AG20443 (cell line): ENCODE measurements around the gene B3GALT6.
"Not testable (repeated sequence)": the region's sequence is repeated elsewhere in the genome, so short reads cannot be mapped to it uniquely, and the experiment has no call there.

Experiments used
- DNase-seq: peaks from one replicate; pipeline ENCODE4 v3.0.0; 2012; ENCODE audit warnings: low spot score, mixed read lengths

Gene B3GALT6

GRCh38 chr1:1245178-1245816, 13.3 kb downstream of the B3GALT6 start:
- no peak for DNase-seq

- no peak for DNase-seq
Observed at GRCh38 chr1:1245817-1246576, 14.0 kb downstream of the B3GALT6 start.

- DNase-seq, result no peak
Observed at GRCh38 chr1:1246577-1247340, 14.7 kb downstream of the B3GALT6 start, which contains the start of gene C1QTNF12. C1QTNF12 (minus strand) TSS chr1:1246722; CDS start chr1:1246690, 32 bp downstream.

- DNase-seq, result no peak
Observed at GRCh38 chr1:1247341-1247913, 15.4 kb downstream of the B3GALT6 start.

DNA sequence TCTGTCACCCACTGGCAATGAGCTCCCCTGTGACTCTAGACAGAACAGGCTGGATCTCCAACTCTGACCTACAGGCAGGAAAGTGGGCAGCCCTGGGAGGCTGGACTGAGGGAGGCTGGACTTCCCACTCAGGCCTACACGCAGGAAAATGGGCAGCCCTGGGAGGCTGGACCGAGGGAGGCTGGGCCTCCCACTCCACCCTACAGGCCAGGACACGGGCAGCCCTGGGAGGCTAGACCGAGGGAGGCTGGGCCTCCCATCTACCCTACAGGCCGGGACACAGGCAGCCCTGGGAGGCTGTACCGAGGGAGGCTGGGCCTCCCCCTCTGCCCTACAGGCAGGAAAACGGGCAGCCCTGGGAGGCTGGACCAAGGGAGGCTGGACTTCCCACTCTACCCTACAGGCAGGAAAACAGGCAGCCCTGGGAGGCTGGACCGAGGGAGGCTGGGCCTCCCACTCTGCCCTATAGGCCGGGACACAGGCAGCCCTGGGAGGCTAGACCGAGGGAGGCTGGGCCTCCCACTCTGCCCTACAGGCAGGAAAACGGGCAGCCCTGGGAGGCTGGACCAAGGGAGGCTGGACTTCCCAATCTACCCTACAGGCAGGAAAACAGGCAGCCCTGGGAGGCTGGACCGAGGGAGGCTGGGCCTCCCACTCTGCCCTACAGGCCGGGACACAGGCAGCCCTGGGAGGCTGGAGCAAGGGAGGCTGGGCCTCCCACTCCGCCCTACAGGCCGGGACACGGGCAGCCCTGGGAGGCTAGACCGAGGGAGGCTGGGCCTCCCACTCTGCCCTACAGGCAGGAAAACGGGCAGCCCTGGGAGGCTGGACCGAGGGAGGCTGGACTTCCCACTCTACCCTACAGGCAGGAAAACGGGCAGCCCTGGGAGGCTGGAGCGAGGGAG, 16.2 kb downstream of the B3GALT6 start:
- DNase-seq, result not testable (repeated sequence)

DNA sequence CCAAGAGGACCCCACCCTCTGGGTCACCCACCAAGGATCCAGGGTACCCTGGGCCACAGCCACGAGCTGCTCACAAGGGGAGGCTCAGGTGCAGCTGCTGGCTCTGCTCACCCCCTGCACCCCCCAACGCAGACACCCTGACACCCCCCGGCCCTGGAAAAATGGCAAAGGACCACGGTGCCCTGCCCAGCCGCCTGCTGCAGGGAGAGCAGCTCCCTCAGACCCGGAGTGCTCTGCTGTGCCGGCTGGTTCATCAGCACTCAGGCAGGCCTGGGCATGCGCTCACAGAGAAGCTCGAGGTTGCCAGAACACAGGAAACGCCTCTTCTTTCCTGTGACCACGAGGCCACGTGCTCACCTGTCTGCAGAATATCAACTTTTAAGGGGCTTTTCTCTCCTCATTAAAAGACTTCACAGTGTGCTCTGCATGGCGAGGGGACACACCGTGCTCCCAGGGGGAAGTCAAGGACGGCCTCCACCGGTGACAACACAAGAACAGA, 18.8 kb downstream of the B3GALT6 start:
- no peak for DNase-seq

- DNase-seq, result no peak
Observed at GRCh38 chr1:1253314-1253713, 21.3 kb downstream of the B3GALT6 start.

DNA sequence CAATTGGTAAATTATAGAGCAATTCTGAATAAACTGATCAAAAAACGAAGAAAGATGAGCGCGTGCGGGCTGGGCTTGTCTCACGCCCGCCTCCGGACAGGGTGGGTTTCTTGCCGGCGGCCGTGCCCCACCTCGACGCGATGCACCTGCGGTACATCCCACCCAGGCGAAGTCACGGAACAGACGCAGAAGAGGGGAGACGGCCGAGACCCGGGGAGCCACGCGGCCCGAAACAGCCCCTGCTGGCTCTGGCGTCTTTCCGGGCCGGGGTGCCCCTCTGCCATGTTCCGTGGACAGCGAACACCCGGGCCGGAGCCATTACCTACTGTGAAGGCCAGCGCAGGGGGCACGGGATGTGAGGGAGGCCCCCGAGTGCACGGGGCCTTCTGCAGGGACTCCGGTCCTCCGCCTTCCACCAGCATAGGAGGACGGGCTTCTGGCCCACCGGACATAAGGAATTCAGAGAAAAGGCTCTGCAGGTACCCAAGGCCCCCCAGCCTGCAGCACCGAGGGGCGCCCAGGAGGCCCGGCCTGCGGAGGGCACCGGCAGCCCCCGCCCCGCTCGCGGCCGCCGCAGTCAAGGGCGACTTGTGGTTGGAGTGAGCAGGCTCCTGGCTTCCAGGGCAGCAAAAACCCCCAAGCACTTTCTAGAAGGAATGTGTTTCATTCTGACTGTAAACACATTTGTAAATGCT, 22.1 kb downstream of the B3GALT6 start:
- DNase-seq, result no peak

- no peak for DNase-seq
Observed at GRCh38 chr1:1254667-1254998, 22.6 kb downstream of the B3GALT6 start.

- DNase-seq, result no peak
Observed at GRCh38 chr1:1255078-1255477, 23.0 kb downstream of the B3GALT6 start.

GRCh38 chr1:1255611-1256010, 23.6 kb downstream of the B3GALT6 start:
- DNase-seq, result no peak

DNA sequence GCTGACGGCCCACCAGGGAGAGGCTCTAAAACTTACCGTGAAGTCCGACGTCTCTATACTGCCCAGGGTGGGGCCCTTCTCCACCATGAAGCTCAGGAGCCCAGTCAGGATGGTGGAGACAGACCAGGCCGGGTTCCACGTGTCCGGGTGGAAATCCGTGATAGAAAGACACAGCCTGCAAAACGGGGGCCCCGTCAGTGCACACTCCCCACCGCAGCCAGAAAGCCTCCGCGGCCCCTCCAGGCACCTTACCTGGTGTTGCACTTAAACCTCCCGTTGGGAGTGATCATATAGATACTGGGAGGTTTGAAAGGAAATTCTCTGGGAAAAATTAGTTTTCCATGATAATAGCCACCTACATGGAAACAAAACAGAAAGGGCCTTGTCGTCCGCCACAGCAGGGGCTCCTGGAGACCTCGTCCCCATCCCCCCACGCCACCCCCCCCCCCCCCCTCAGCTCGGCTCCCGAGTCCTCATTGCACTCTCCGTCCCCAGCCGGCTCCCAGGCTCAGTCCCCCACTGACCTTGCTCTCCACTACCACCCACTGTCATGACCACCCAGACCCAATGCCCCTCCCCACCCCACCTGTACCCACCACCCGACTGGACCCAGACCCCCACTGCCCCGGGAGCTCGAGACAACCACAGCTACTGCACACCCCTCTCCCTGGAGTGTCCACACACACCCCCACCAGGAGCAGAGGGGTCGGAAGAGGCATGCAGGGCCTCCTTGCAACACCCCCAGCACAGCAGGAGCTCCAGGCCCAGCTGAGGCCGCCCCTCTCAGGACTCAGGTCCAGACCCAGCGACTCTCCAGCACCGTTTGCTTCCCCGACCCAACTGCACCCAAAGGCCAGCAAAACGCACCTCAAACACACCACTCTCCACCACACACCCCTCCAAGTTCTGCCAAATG, 25.2 kb downstream of the B3GALT6 start:
- no peak for DNase-seq

GRCh38 chr1:1259119-1259488, 27.1 kb downstream of the B3GALT6 start:
- no peak for DNase-seq

- DNase-seq, result no peak
Observed at GRCh38 chr1:1259540-1259939, 27.5 kb downstream of the B3GALT6 start.

GRCh38 chr1:1259951-1260600, 28.0 kb downstream of the B3GALT6 start:
- no peak for DNase-seq

- no peak for DNase-seq
Observed at GRCh38 chr1:1260843-1261560, 29.0 kb downstream of the B3GALT6 start.

GRCh38 chr1:1262071-1262470, 30.0 kb downstream of the B3GALT6 start:
- no peak for DNase-seq

- no peak for DNase-seq
Observed at GRCh38 chr1:1262758-1263157, 30.7 kb downstream of the B3GALT6 start.

GRCh38 chr1:1264026-1264425, 32.0 kb downstream of the B3GALT6 start:
- no peak for DNase-seq
